ENCODE data around the gene DNAH14.
"Not testable (repeated sequence)": the region's sequence is repeated elsewhere in the genome, so short reads cannot be mapped to it uniquely, and the experiment has no call there.

The DNAH14 gene

DNA sequence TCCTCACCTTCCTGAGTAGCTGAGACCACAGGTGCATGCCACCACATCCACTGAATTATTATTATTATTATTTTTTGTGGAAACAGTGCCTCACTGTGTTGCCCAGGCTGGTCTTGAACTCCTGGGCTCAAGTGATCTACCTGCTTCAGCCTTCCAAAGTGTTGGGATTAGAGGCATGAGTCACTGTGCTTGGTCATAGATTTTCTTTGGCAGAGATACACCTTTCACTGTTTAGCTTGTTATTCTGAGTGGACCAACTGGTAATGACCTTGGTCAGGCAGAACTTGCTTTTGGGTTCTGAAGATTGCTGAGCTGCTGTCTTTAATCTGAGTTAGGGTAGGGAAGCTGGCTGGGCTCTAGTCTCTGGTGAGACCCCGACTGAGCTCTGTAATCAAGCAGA lies 66.8 kb downstream of the DNAH14 start:
- DNase-seq (ENCODE audit: low read depth), result no peak

DNA sequence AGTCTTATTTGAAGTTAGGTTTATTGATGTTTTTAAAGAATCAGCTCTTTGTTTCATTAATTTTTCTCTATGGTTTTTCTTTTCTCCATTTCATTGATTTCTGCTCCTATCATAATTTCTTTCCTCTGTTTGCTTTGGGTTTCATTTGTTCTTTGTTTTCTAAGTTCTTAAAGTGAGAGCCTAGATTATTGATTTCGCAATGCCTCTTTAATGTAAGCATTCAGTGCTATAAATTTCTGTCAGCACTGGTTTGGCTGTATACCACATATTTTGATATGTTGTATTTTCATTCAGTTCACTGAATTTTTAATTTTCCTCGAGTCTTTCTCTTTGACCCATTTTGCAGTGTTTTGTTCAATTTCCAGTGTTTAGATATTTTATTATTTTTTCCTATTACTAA lies 68.7 kb downstream of the DNAH14 start:
- DNase-seq (ENCODE audit: low read depth), result no peak

DNA sequence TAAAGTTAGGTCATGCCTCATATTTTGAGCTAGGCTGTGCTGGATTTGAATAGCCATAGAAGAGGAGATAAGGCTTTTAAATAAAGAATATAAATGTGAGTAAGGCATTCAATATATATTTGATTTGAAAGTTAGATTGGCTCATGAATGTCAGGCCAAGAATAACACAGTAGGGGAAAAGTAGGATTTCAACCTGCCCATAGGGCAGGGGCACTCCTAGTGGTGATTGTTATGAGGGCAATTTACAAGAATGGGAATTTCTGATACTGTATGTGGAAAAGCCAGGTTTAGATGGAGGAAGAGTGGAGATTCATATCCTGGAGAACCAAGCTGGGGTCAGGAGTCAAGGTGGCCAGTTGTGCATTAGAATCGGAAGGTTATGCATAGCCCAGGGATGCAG lies 74.9 kb downstream of the DNAH14 start:
- no peak for DNase-seq (ENCODE audit: low read depth)

DNA sequence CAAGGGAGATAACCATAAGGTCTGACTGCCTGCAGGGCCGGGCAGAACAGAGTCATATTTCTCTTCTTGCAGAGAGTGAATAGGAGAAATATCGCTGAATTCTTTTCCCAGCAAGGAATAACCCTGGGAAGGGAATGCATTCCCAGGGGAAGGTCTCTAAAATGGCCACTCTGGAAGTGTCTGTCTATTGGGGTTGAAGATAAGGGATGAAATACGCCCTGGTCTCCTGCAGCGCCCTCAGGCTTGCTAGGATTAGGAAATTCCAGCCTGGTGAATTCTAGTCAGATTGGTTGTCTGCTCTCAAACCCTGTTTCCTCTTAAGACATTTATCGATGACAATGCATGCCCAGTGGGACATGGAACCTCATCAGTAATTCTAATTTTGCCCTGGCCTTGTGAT lies 76.9 kb downstream of the DNAH14 start:
- not testable (repeated sequence) for DNase-seq (ENCODE audit: low read depth)

DNA sequence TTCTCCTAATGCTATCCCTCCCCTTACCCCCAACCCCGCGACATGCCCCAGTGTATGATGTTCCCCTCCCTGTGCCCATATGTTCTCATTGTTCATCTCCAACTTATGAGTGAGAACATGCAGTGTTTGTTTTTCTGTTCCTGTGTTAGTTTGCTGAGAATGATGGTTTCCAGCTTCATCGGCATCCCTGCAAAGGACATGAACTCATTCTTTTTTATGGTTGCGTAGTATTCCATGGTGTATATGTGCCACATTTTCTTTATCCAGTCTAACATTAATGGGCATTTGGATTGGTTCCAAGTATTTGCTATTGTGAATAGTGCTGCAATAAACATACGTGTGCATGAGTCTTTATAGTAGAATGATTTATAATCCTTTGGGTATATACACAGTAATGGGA lies 78.6 kb downstream of the DNAH14 start:
- DNase-seq (ENCODE audit: low read depth), result not testable (repeated sequence)

DNA sequence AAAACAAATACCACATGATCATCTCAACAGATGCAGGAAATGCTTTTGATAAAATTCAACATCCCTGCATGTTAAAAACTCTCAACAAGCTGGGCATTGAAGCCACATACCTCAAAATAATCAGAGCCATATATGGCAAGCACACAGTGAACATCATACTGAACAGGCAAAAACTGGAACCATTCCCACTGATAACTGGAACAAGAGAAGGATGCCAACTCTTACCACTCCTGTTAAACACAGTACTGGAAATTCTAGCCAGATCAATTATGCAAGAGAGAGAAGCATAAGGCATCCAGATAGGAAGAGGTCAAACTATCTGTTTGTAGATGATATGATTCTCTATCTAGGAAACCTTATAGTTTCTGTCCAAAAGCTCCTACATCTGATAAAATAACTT lies 91.6 kb downstream of the DNAH14 start:
- no peak for DNase-seq (ENCODE audit: low read depth)

DNA sequence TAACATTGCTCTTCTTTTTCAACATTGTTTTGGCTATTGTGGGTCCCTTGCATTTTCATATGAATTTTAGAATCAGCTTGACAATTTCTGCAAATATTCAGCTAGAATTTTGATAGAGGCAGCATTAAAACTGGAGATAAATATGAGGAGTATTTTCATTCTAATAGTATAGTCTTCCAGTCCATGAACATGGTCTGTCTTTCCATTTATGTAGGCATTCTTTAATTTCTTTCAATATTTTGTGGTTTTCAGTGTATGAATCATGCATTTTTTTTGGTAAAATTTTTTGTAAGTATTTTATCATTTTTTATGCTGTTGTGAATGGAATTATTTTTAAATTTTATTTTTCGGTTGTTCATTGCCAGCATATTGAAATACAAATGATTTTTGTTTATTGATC lies 97.2 kb downstream of the DNAH14 start:
- no peak for DNase-seq (ENCODE audit: low read depth)

DNA sequence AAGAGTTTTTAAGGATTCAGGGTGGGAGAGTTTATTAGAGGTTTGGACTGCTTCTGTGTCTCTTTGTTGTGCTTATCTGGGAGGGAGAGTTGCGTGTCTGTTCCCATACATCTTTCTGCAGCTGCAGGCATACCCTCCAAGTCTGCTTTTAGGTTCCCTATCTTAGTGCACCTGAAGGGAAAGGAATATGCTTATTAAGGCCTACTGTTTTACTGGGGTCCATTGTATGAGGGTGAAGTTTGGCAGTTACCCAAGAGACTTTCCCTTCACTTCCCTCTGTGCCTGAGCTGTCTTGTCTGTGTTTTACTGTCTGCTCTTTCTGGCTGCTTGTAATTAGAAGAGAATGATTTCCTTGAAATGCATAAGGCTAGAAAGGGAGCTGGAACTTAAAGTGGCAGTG lies 107.0 kb downstream of the DNAH14 start:
- DNase-seq (ENCODE audit: low read depth), result not testable (repeated sequence)

DNA sequence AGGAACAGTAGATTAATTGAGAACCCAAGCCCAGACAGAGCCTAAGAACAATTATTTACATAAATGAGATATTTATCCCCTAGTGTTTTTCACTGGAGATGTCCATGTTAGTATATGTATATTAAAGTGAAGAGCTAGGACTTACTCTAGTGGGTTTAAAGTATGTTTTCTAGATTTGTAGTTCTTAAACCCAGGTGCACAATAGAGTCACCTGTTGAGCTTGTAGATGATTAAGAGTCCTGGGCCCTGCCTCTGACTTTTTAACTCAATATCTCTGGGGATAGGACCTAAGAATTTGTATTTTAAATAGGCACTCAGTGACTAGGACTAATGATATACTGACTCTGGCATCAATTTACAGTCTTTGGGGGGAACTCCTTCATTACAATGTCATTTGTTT lies 112.8 kb downstream of the DNAH14 start:
- DNase-seq (ENCODE audit: low read depth), result no peak

DNA sequence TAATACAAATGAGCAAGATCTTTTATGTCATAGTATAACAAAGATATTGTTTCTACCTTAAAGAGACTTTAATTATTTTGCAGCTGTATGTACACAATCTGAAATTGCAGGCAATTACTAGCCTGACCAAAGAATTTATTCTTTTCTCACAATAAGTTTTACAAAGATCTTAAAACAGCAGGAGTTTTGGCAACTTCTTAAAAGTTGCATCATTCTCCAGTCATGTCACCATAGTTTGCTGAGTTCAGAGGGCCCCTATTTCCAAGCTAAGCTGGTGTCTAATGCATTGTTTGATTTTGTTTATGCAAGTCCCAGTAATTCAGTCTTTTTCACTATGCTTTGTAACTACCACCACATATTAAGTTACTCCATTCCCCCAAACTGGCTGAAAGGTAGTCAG lies 114.8 kb downstream of the DNAH14 start:
- DNase-seq (ENCODE audit: low read depth), result no peak

DNA sequence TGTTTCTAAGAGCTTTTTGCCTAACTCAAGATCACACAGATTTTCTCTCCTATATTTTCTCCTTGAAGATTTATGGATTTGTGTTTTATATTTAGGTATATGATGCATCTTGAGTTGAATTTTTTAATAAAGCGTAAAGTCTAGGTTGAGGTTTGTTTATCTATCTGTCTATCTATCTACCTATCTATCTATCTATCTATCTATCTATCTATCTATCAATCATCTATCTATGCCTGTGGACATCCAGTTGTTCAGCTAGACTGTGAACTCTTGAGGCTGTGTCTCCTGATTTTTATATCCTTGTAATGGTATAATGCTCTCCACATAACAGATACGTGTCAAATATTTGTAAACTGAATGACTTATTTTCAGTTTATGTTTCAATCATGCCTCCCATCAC lies 120.1 kb downstream of the DNAH14 start:
- no peak for DNase-seq (ENCODE audit: low read depth)

DNA sequence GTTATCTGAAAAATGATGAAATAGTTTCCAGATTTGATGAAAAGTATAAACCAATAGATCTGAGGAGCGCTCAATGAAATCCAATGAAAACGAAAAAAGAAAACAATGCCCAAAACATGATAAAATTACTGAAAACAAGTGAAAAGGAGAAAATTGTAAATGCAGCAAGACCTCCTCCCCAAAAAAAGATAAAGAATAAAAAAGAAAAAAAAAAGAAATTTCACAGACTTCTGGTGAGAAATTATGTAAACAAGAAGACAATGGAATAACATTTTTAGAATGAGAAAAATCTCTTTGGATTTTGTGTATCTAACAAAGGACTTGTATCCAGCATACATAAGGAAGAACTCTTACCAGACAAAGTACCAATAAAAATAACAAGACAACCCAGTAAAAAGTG lies 134.2 kb downstream of the DNAH14 start:
- no peak for DNase-seq (ENCODE audit: low read depth)

DNA sequence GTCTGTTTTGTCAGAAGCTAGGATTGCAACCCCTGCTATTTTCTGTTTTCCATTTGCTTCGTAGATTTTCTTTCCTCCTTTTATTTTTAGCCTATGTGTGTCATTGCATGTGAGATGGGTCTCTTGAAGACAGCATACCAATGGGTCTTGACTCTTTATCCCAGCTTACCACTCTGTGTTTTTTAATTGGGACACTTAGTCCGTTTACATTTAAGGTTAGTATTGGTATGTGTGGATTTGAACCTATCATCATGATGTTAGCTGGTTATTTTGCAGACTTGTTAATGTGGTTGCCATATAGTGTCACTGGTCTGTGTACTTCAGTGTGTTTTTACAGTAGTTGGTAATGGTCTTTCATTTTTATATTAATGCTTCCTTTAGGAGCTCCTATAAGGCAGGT lies 141.5 kb downstream of the DNAH14 start:
- no peak for DNase-seq (ENCODE audit: low read depth)

DNA sequence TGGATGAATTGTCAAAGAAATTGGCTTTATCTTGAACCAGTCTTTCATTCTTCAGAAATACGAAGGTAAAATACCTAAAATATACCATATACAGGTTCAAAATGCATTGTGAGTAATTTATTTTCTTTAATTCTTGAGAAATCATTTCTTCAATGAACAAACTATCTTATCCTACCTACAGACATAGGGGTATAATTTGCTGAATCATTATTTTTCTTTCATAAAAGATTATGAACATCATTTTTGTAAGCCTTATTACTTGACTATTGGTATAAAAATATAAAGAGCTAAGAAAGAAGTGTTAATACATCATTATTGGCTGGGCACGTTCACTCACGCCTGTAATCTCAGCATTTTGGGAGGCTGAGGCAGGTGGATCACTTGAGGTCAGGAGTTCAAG lies 167.7 kb downstream of the DNAH14 start:
- DNase-seq (ENCODE audit: low read depth), result no peak

DNA sequence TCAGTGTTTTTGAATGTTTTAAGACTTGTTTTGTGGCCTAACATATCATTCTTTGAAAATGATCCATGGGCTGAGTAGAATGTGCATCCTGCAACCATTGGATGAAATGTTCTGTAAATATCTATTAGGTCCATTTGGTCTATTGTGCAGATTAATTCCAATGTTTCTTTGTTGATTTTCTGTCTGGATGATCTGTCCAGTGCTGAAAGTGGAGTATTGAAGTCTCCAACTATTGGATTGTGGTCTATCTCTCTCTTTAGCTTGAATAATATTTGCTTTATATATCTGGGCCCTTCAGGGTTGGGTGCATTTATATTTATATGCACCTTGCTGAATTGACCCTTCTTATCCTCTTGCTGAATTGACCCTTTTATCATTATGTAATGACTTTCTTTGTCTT lies 181.5 kb downstream of the DNAH14 start:
- no peak for DNase-seq (ENCODE audit: low read depth)

DNA sequence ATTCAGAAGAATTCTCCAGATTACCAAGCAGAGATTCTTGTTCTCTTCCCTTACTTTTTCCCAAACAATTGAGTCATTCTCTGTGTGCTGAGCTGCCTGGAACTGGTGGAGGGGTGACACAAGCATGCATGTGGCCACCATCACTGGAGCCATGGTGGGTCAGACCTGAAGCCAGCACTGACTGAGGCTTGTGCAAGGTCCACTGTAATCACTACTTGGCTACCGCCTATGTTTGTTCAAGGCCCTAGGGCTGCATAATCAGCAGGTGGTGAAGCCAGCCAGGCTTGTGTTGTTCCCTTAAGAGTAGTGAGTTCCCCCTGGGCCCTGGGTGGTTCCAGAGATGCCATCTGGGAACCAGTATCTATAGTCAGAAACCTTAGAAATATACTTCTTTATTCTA lies 183.8 kb downstream of the DNAH14 start:
- DNase-seq (ENCODE audit: low read depth), result no peak

DNA sequence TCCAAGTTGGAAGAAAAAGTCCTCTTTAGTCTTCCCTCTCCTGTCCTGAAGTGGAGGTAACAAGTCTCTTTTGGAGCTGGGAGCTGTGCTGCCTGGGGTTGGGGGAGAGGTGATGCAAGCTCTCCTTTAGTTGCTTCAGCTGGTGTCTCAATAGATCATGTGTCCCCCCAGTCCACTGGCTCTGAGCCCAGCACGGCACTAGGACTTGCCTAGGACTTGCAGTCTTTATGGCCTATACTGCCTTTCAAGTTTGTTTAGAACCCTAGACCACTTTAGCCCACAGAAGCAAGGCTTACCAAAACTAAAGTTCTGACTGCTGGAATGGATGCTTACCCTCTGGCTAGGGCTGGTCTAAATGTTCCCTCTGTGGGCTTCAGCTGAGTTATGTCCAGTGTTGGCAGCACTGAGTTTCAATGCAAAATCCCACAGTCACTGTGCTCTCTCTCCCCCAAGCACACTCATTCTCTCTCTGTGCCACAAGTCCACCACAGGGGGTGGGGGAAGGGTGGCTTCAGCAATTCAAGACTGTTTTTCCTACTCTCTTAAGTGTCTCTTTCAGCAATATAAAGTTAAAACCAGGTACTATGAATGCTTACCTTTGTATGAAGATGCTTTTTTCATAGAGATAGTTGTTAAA lies 185.0 kb downstream of the DNAH14 start:
- DNase-seq (ENCODE audit: low read depth), result no peak

DNA sequence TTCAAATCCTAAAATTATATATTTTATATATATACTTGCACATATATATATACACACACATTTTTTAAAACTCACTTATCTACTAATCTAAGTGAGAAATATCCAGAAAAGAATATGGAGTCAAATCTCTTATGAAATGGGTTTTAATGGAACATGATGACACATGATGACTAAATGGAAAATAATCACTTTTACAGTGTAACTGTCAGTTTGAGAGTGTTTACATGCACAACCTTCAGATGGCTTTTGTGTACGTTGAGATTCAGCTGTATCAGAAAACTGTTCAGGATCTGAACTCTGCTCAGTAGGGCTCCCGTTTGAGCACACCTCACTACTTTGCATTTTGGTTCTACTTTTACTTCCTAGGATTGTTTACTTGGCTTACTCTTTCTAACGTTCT lies 189.8 kb downstream of the DNAH14 start:
- DNase-seq (ENCODE audit: low read depth), result no peak

DNA sequence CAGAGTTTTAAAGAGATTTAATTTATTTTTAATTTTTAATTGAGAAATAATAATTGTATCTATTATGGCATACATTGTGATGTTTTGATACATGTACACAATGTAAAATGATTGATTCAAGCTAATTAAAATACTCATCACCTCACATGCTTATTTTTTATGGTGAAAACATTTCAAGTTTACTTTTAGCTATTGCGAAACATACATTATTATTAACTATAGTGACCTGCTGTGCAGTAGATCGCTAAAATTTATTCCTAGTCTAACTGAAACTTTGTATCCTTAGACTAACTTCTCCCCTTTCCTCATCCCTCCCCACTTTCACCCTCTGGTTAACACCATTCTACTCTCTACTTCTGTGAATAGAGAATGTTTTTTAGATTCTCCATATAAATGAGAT lies 191.6 kb downstream of the DNAH14 start:
- no peak for DNase-seq (ENCODE audit: low read depth)

DNA sequence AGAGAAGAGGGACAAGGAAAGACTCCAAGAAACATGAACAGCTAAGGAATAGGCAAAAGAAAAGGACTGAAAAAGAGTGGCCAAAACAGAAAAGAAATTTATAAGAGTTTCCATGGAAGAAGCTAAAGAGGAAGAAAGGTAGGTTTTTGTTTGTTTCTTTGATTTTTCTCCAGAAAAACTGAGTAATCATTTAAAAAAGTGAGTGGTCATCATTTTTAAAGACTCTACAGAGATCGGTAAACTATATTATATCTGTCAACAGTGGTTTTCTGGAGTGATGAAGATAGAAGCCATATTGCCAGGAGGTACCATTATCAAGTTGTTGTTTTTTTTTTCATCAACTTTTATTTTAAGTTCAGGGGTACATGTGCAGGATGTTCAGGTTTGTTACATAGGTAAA lies 202.4 kb downstream of the DNAH14 start:
- DNase-seq (ENCODE audit: low read depth), result no peak

DNA sequence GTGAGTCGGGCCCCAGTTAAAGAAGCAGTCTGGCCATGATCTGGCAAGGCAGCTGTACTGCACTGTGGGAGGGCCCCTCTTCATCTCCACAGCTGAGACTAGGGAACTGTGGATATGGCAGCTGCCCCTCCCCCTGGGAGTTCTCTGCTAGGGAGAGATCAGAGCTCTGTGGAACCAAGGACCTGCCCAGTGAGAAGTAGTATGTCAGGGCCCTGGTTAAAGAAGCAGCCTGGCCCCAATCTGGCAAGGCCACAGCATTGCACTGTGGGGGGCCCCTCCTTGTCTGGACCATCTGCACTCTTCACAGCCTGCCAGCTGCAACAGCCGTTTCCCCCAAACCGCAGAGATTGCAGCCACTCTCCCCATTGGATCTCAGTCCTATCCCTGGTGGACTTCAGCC lies 208.5 kb downstream of the DNAH14 start:
- DNase-seq (ENCODE audit: low read depth), result no peak

DNA sequence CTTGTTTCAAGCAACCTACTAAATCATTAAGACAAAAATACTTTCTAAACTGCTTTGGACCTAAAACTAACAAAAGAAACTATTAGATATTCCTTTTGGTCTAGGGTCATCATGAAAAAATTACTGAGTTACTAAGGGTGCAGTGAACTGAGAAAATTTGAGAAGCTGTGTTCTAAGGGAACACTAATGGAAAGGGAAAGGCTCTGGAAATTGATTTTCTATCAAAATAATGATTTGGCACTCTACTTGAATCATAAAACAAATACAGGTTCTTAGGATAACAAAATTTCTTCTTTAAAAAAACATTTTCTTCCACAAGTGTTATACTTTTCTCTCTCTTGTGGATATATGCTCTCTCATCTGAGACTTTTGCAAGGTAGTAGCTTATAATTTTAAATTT lies 213.5 kb downstream of the DNAH14 start:
- DNase-seq (ENCODE audit: low read depth), result no peak

DNA sequence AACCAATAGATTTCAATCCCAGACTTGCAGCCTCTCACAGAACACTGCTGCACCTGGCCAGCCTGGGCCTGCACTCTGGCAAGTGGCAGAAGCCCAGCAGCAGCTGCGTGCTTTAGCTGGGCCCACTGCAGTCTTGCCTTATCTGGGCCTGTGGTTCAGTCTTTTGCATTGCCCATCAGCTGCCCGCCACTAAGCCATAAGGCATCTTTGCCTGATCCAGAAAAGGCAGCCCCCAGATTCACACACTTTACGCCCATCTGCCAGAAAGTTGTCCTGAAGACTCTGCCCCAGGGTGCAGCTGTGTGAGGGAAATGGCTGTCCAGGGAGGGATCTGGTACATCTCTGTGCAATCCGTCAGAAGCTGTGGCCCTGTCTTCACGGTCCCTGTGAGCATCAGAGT lies 217.0 kb downstream of the DNAH14 start:
- no peak for DNase-seq (ENCODE audit: low read depth)

DNA sequence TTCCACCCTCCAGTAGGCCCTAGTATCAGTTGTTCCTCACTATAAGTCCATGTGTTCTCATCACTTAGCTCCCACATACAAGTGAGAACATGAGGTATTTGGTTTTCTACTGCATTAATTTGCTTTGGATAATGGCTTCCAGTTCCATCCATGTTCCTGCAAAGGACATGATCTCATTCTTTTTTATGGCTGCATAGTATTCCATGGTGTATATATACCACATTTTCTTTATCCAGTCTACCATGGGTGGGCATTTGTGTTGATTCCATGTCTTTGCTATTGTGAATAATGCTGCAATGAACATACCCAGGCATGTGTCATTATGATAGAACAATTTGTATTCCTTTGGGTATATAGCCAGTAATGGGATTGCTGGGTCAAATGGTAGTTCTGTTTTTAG lies 218.3 kb downstream of the DNAH14 start:
- DNase-seq (ENCODE audit: low read depth), result not testable (repeated sequence)

DNA sequence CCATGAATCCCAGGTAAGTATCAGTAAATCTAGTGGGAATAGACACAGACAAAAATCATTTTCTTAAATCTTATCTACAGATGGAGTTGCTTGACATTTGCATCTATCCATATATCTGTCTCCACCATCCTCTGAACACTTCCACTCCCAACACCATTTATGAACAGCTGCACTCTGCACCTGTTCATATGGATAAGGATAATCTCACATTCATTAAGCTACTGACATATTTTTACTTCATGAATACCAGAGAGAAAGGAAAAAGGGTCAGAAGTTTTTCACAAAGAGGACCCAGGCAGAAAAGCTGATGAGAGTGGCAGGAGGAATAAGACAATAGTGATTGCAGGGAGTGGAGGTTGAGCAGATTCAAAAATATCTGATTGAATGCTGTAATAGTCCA lies 222.6 kb downstream of the DNAH14 start:
- no peak for DNase-seq (ENCODE audit: low read depth)
